A673 (cell line): ENCODE results near the gene SERGEF. TPM values are rescaled to one million over a fixed set of nuclear protein-coding genes. Genes with fewer than 3 reads are reported as not detected.
A peak's percentile ranks its signal among the peaks of the same experiment; 100 is the strongest.

Experiments
- BruUV-seq: library from RNA; stranded (reverse); fragments of 400-500 nt; replicated peaks from 2 replicates; lab custom pipeline; 2021; lab: Mats Ljungman, UMichigan
- CTCF ChIA-PET: fragments of 300-600 bp; sonication (Branson Sonifier 250); formaldehyde crosslinking; loops from one replicate; lab custom pipeline; 2022; ENCODE audit warnings: antibody characterized with exemption; lab: Charles Lee
- POLR2A ChIA-PET: fragments of 300-600 bp; sonication (Branson Sonifier 250); formaldehyde crosslinking; loops from one replicate; lab custom pipeline; 2022; ENCODE audit warnings: antibody characterized with exemption; ENCODE audit not compliant: low non-redundant PET; lab: Charles Lee
- DNase-seq: peaks from one replicate; pipeline ENCODE4 v3.0.0-alpha.2; 2015; ENCODE audit warnings: low spot score
- H3K27ac ChIP-seq: fragments of 200-600 bp; sonication (generic); 2 replicates; pipeline ENCODE4 v1.5.1; 2016; ENCODE audit warnings: mixed run types, low read depth, mild to moderate bottlenecking, mixed read lengths, antibody characterized with exemption, low read length; ENCODE audit not compliant: poor library complexity, severe bottlenecking
- H3K27me3 ChIP-seq: fragments of 200-600 bp; sonication (generic); replicated peaks from 2 replicates; pipeline ENCODE4 v1.6.1; 2017; ENCODE audit warnings: mixed run types, low read depth, mild to moderate bottlenecking, mixed read lengths, antibody characterized with exemption, low read length; ENCODE audit not compliant: insufficient read depth, poor library complexity
- H3K36me3 ChIP-seq: fragments of 200-600 bp; sonication (generic); 2 replicates; pipeline ENCODE4 v1.6.1; 2016; ENCODE audit warnings: mixed run types, mild to moderate bottlenecking, mixed read lengths, antibody characterized with exemption, low read length; ENCODE audit not compliant: insufficient read depth, poor library complexity, severe bottlenecking
- H3K4me1 ChIP-seq: fragments of 200-600 bp; sonication (generic); 2 replicates; pipeline ENCODE4 v1.6.1; 2017; ENCODE audit warnings: mixed run types, mild to moderate bottlenecking, mixed read lengths, antibody characterized with exemption, low read length; ENCODE audit not compliant: insufficient read depth, poor library complexity, severe bottlenecking
- H3K4me3 ChIP-seq: fragments of 200-600 bp; sonication (generic); 2 replicates; pipeline ENCODE4 v1.5.1; 2016; ENCODE audit warnings: low read depth, mixed run types, mild to moderate bottlenecking, mixed read lengths, low read length; ENCODE audit not compliant: poor library complexity, severe bottlenecking
- H3K9me3 ChIP-seq: fragments of 200-600 bp; sonication (generic); 2 replicates; pipeline ENCODE4 v1.6.1; 2016; ENCODE audit warnings: mixed run types, low read depth, mild to moderate bottlenecking, mixed read lengths, antibody characterized with exemption, low read length; ENCODE audit not compliant: poor library complexity, severe bottlenecking
- EZH2 ChIP-seq: fragments of 200-600 bp; sonication (generic); IDR thresholded peaks from 2 replicates; pipeline ENCODE4 v1.6.1; 2017; ENCODE audit warnings: borderline replicate concordance, low read depth, mild to moderate bottlenecking, mixed read lengths, antibody characterized with exemption, low read length; ENCODE audit not compliant: poor library complexity, severe bottlenecking
- intact Hi-C: fragments of 100-400 bp; cut with micrococcal nuclease; formaldehyde crosslinking; loops from one replicate; pipeline ENCODE4 v1.10.0; 2022; ENCODE audit not compliant: unreplicated experiment
- total RNA-seq: library from RNA; stranded (reverse); gene quantifications from 2 replicates; pipeline ENCODE4 v1.2.3, GENCODE V29; 2021
- TF ChIP-seq, protein P1 (sequence below): fragments of 300-800, 200-600 bp; sonication (generic); conservative IDR thresholded peaks from 2 replicates; pipeline ENCODE4 v1.5.1; 2017; ENCODE audit warnings: low read depth, mild to moderate bottlenecking, antibody characterized with exemption, low read length, moderate library complexity, mixed read lengths

The SERGEF gene
- total RNA-seq, 1 experiment from 2014 or later: 15.2 TPM

DNA sequence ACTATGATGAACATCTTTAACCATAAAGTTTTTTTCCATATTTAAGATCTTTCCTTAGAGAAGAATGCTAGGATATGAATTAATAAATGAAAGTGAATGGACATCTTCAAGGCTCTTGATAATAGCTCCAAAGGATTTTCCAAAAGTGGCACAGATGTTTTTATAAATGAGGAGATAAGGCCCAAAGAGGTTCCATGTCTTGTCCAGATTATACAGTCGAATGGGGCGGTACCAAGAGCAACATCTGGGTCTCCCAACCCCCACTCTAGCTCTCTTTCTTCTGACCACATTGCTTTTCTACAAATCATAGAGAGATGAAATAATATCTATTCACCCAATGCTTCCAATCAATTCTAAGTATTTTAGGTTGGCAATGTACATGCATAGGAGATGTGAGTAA is 164.1 kb downstream of the SERGEF start:
- Histone ChIP-seq H3K4me1 (no peaks in the 10 kb centered on the region), H3K36me3 (no peaks in the 10 kb centered on the region), H3K27me3 (no peaks in the 10 kb centered on the region), H3K4me3 (no peak overlapping the region), H3K9me3 (no peaks in the 10 kb centered on the region), H3K27ac (no peak overlapping the region)
- POLR2A ChIA-PET: no interaction called here
- CTCF ChIA-PET: no interaction called here
- BruUV-seq: no TSS peak
- intact Hi-C loops: no loop called here
- TF ChIP-seq EZH2: no peak
- TF ChIP-seq, protein P1, sequence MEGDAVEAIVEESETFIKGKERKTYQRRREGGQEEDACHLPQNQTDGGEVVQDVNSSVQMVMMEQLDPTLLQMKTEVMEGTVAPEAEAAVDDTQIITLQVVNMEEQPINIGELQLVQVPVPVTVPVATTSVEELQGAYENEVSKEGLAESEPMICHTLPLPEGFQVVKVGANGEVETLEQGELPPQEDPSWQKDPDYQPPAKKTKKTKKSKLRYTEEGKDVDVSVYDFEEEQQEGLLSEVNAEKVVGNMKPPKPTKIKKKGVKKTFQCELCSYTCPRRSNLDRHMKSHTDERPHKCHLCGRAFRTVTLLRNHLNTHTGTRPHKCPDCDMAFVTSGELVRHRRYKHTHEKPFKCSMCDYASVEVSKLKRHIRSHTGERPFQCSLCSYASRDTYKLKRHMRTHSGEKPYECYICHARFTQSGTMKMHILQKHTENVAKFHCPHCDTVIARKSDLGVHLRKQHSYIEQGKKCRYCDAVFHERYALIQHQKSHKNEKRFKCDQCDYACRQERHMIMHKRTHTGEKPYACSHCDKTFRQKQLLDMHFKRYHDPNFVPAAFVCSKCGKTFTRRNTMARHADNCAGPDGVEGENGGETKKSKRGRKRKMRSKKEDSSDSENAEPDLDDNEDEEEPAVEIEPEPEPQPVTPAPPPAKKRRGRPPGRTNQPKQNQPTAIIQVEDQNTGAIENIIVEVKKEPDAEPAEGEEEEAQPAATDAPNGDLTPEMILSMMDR: no peak
- DNase-seq: no peak

DNA sequence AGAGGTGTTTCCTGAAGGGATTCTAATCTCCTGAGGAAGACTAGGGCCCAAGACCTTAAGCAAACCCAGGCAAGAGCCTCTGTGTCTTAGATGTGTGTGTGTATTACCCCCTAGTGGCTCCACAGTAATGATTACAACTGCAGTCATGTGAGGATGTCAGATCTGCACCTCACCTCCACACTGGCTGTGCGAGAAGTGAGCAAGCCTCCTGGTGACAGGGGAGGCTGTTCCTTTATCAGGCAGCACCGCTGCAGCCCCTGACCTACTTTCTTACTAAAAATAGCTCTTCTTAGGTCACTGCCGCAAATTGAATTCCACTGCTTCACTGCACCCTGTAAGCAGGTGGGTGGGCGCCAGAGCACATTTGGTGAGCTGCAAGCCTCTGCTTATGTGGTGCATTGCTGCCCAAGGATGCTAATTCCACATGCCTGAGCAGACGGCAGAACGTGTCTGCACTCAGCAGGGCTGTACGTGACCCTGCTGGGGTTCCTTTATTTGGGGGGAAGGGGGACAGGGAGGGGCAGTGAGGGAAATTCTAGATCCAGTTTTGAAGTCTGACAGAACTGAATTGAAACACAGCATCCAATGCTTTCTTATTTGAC is 165.9 kb downstream of the SERGEF start:
- no peak overlapping the region for H3K27ac ChIP-seq
- BruUV-seq: no TSS peak
- no peaks in the 10 kb centered on the region for H3K27me3 ChIP-seq
- intact Hi-C loops: no loop called here
- H3K9me3 ChIP-seq: no peaks in the 10 kb centered on the region
- no peaks in the 10 kb centered on the region for H3K4me1 ChIP-seq
- POLR2A ChIA-PET: no interaction called here
- CTCF ChIA-PET: no interaction called here
- no peak for TF ChIP-seq EZH2
- TF ChIP-seq, protein P1: 0 out of 2 replicates have a peak, but pooled peaks have one; percentile 11
- no peaks in the 10 kb centered on the region for H3K36me3 ChIP-seq
- no peak for DNase-seq
- no peak overlapping the region for H3K4me3 ChIP-seq

DNA sequence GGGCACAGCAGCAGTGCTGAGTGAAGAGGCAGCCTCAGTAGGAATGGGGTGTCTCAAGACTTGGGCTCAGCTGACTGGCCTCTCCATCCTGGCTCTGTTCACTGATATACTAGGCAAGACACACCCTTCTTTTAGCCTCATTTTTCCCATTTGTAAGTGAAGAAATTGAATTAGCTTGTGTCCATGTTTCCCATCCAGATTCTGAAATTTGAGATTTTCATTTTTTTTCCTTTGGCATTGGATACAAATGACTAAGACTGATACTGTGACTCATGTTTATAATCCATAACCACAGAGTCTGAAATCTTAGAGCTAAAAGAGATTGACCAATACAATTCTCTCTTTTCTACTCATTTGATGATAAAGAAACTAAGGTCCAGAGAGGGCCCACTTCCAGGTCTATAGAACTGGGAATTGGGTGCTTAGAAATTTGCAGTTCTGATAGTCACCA is 167.4 kb downstream of the SERGEF start:
- H3K27ac ChIP-seq: no peak overlapping the region
- ChIA-PET CTCF (interaction anchor here (0.6 to 0.9 kb wide), 2 partner anchors 13 to 27 kb away, joined by 3 read pairs; no protein-coding TSS in a partner anchor), POLR2A (no interaction called here)
- no peaks in the 10 kb centered on the region for H3K27me3 ChIP-seq
- H3K4me3 ChIP-seq: no peak overlapping the region
- intact Hi-C loops: no loop called here
- no peaks in the 10 kb centered on the region for H3K36me3 ChIP-seq
- BruUV-seq: no TSS peak
- DNase-seq: no peak
- no peaks in the 10 kb centered on the region for H3K9me3 ChIP-seq
- H3K4me1 ChIP-seq: no peaks in the 10 kb centered on the region
- TF ChIP-seq, protein P1: no peak
- TF ChIP-seq EZH2: no peak
